Diencephalon (tissue), 1 donor: ENCODE measurements around the gene SNX10. TPM values are rescaled to one million over a fixed set of nuclear protein-coding genes. Genes with fewer than 3 reads are reported as not detected.

Source experiments
- total RNA-seq: library from RNA; depleted of rRNA; stranded (reverse); fragments of >200 nt; gene quantifications from one replicate; pipeline ENCODE4 v1.2.3, GENCODE V29; 2014

SNX10 gene, protein sequence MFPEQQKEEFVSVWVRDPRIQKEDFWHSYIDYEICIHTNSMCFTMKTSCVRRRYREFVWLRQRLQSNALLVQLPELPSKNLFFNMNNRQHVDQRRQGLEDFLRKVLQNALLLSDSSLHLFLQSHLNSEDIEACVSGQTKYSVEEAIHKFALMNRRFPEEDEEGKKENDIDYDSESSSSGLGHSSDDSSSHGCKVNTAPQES
- total RNA-seq, result 103 TPM

DNA sequence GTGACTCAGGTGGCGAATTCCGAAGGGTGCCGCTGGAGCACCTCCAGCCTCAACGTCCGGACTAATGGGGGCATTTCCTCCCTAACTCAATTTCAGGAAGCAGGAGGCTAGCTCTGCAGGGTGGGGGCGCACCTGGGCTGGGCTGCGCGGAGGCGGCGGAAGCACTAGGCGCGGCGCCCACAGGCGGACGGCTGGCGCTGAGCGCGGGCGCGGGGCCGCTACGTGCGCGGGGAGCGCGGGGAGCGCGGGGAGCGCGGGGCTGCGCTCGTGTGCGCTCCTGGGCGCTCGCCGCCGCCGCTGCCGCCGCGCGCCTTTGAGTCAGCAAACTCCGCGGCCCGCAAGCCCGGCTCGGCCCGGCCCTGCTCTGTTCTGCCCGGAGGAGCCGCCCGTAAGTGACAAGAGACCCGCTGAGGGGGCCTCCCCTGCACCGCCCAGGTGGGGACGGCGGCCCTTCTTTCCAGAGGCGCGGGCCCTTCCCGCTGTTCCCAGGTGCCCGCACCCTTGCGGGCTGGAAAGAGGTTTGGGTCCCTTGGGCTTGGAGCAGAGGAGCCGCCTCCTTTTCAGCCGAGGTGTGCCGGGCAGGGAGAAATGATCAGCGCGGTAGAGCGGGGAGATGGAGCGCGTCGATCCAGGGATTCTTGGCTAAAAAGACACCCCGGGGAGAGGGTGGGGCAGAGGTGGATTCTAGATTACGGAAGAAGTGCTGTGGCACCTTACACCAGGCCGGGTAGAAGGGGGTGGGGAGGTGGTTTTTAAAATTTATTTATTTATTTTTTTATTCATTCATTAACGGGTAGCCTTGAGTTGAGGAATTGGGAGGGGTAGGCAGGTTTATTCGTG, at the start of gene SNX10:
TSS of gene SNX10 (plus strand) at position 164 of the 840 bp plus-strand sequence. CDS start 54,581 bp downstream, outside the sequence.

Other genes with a start within 250 kb of the SNX10 start
- 10.6 TPM for gene NFE2L3, start 139.7 kb upstream of the SNX10 start, total RNA-seq
- 200 TPM for gene HNRNPA2B1, start 91.1 kb upstream of the SNX10 start, total RNA-seq
- 136 TPM for gene CBX3, start 90.1 kb upstream of the SNX10 start, total RNA-seq